Sigmoid colon (tissue), 7 donors: Measurements from ENCODE around the gene PCDHGA6. TPM values are rescaled to one million over a fixed set of nuclear protein-coding genes. Genes with fewer than 3 reads are reported as not detected.
"Not testable (repeated sequence)": the region's sequence is repeated elsewhere in the genome, so short reads cannot be mapped to it uniquely, and the experiment has no call there.

Source experiments
- DNase-seq: peaks from one replicate; pipeline ENCODE4 v3.0.0-alpha.2; 2019
- H3K27ac ChIP-seq, 4 donors: fragments of 200-600 bp; sonication (generic); one replicate each; pipeline ENCODE4 v1.5.1; 2016 to 2019; ENCODE audit warnings: mild to moderate bottlenecking in 1 of 4
- H3K27me3 ChIP-seq, 3 donors: fragments of 200-600 bp; sonication (generic); one replicate each; pipeline ENCODE4 v1.5.1; 2019; ENCODE audit warnings: mild to moderate bottlenecking in 1 of 3
- H3K36me3 ChIP-seq, 4 donors: fragments of 200-600 bp; sonication (generic); one replicate each; pipeline ENCODE4 v1.5.1; 2016 to 2019
- H3K4me1 ChIP-seq, 4 donors: fragments of 200-600 bp; sonication (generic); one replicate each; pipeline ENCODE4 v1.5.1; 2017 to 2019
- H3K4me3 ChIP-seq, 4 donors: fragments of 200-600 bp; sonication (generic); one replicate each; pipeline ENCODE4 v1.5.1; 2017 to 2019; ENCODE audit warnings: mild to moderate bottlenecking in 2 of 4, moderate library complexity in 1 of 4
- H3K9me3 ChIP-seq, 4 donors: fragments of 200-600 bp in 3 of 4; sonication (generic) in 3 of 4; one replicate each; pipeline versions ENCODE4 v1.5.1 to v1.6.1; 2013 to 2019
- CTCF ChIP-seq, 4 experiments: fragments of 450-650 bp in 3 of 4; fragments of 200-600 bp in 1 of 4; IDR thresholded peaks; one replicate each; pipeline ENCODE4 v1.5.1; 2016 to 2019; ENCODE audit warnings: antibody characterized with exemption in 4 of 4, mild to moderate bottlenecking in 3 of 4, moderate library complexity in 2 of 4
- EP300 ChIP-seq, 4 donors: sonication (generic); formaldehyde crosslinking; IDR thresholded peaks; one replicate each; pipeline ENCODE4 v1.6.1; 2017; ENCODE audit warnings: antibody characterized with exemption in 4 of 4
- POLR2A ChIP-seq, 2 donors: fragments of 450-650 bp; IDR thresholded peaks; one replicate each; pipeline ENCODE4 v1.6.1; 2016; ENCODE audit warnings: antibody characterized with exemption in 2 of 2, mild to moderate bottlenecking in 2 of 2, moderate library complexity in 2 of 2
- POLR2AphosphoS5 ChIP-seq, 4 donors: sonication (generic); formaldehyde crosslinking; IDR thresholded peaks; one replicate each; pipeline ENCODE4 v1.6.1; 2017; ENCODE audit warnings: antibody characterized with exemption in 4 of 4
- WGBS, 2 donors: extraction: QIAGEN DNeasy Blood & Tissue Kit; methylation state at CpG; one replicate each; pipeline ENCODE4 v1.1.7; 2013; 5-methylcytosine and 5-hydroxymethylcytosine counted together
- intact Hi-C: fragments of 100-400 bp; cut with DNase I; formaldehyde crosslinking; loops from one replicate; pipeline ENCODE4 v1.15.1; 2023
- polyA plus RNA-seq, 3 donors: library from polyadenylated mRNA; stranded (reverse); fragments of 200-250 nt; gene quantifications; one replicate each; pipeline ENCODE4 v1.2.3, GENCODE V29; 2013
- total RNA-seq, 4 donors: library from RNA; depleted of rRNA; stranded (reverse); fragments of >200 nt; gene quantifications; one replicate each; pipeline ENCODE4 v1.1.0, GENCODE V29; 2016
- donor health status: healthy with polysubstance abuse.
- donor health status: Bipolar disorder and iron deficiency.
- donor health status: healthy.

The PCDHGA6 gene
- total and polyA plus RNA-seq, 7 donors: 0.85 to 13.6 (median 5.8) TPM; not detected in 2

- peaks cover 0 to 6% (median 0%) of the 10 kb centered on the region in 4 donors for H3K36me3 ChIP-seq
- intact Hi-C loops: no loop called here
- TF ChIP-seq CTCF (IDR thresholded peaks at IDR 0.05): no peak
- no peak for TF ChIP-seq EP300 (IDR thresholded peaks at IDR 0.05)
- TF ChIP-seq POLR2A (IDR thresholded peaks at IDR 0.05): no peak
- TF ChIP-seq POLR2AphosphoS5 (IDR thresholded peaks at IDR 0.05): no peak
- H3K27ac ChIP-seq: no peak overlapping the region
- DNase-seq: no peak
- H3K4me1 ChIP-seq: no peaks in the 10 kb centered on the region
- H3K27me3 ChIP-seq: peaks cover 0 to 12% (median 0%) of the 10 kb centered on the region in 3 donors
- H3K9me3 ChIP-seq: peaks cover 40 to 95% (median 73%) of the 10 kb centered on the region in 4 donors
- 51 to 64% methylated on average over 10 of the region's 10 CpGs for WGBS, 2 donors
- no peak overlapping the region for H3K4me3 ChIP-seq
These were observed 15.0 kb downstream of the PCDHGA6 start for GRCh38 chr5:141388661-141389060.

- WGBS, 2 donors: 45 to 73% methylated on average over 77 of the region's 77 CpGs
- no peak for DNase-seq
- H3K36me3 ChIP-seq: peaks cover 0 to 6% (median 0%) of the 10 kb centered on the region in 4 donors
- intact Hi-C loops: no loop called here
- H3K27me3 ChIP-seq: peaks cover 0 to 17% (median 0%) of the 10 kb centered on the region in 3 donors
- peaks cover 37 to 95% (median 72%) of the 10 kb centered on the region in 4 donors for H3K9me3 ChIP-seq
- H3K4me3 ChIP-seq: no peak overlapping the region
- no peak for TF ChIP-seq EP300 (IDR thresholded peaks at IDR 0.05)
- TF ChIP-seq POLR2AphosphoS5 (IDR thresholded peaks at IDR 0.05): no peak
- TF ChIP-seq POLR2A (IDR thresholded peaks at IDR 0.05): no peak
- no peak for TF ChIP-seq CTCF (IDR thresholded peaks at IDR 0.05)
- no peaks in the 10 kb centered on the region for H3K4me1 ChIP-seq
- H3K27ac ChIP-seq: no peak overlapping the region
These were observed 15.7 kb downstream of the PCDHGA6 start for GRCh38 chr5:141389153-141390042.

GRCh38 chr5:141392429-141393198 lies 18.9 kb downstream of the PCDHGA6 start, which contains the start of gene PCDHGA8:
TSS of gene PCDHGA8 (plus strand) at chr5:141392633. CDS start at chr5:141392814, 181 bp downstream.
- intact Hi-C loops: no loop called here
- peaks cover 36 to 91% (median 64%) of the 10 kb centered on the region in 4 donors for H3K9me3 ChIP-seq
- peaks cover 0 to 17% (median 0%) of the 10 kb centered on the region in 3 donors for H3K27me3 ChIP-seq
- H3K4me1 ChIP-seq: no peaks in the 10 kb centered on the region
- WGBS, 2 donors: 34 to 60% methylated on average over 38 of the region's 38 CpGs
- H3K36me3 ChIP-seq: no peaks in the 10 kb centered on the region
- DNase-seq: no peak
- no peak within 1 kb of the TSS for H3K27ac ChIP-seq
- no peak within 1 kb of the TSS for H3K4me3 ChIP-seq
- TF ChIP-seq EP300 (IDR thresholded peaks at IDR 0.05): no peak
- no peak for TF ChIP-seq POLR2AphosphoS5 (IDR thresholded peaks at IDR 0.05)
- no peak for TF ChIP-seq CTCF (IDR thresholded peaks at IDR 0.05)
- TF ChIP-seq POLR2A (IDR thresholded peaks at IDR 0.05): no peak

GRCh38 chr5:141393267-141393666 lies 19.6 kb downstream of the PCDHGA6 start:
- DNase-seq: no peak
- H3K27ac ChIP-seq: no peak overlapping the region
- no peaks in the 10 kb centered on the region for H3K36me3 ChIP-seq
- no peaks in the 10 kb centered on the region for H3K4me1 ChIP-seq
- TF ChIP-seq CTCF (IDR thresholded peaks at IDR 0.05): no peak
- TF ChIP-seq POLR2AphosphoS5 (IDR thresholded peaks at IDR 0.05): no peak
- no peak for TF ChIP-seq POLR2A (IDR thresholded peaks at IDR 0.05)
- no peak for TF ChIP-seq EP300 (IDR thresholded peaks at IDR 0.05)
- intact Hi-C loops: no loop called here
- peaks cover 37 to 92% (median 64%) of the 10 kb centered on the region in 4 donors for H3K9me3 ChIP-seq
- no peak overlapping the region for H3K4me3 ChIP-seq
- 41 to 61% methylated on average over 21 of the region's 21 CpGs for WGBS, 2 donors
- peaks cover 0 to 17% (median 0%) of the 10 kb centered on the region in 3 donors for H3K27me3 ChIP-seq

- H3K4me3 ChIP-seq, H3K36me3 ChIP-seq, H3K4me1 ChIP-seq, intact Hi-C loops, H3K27ac ChIP-seq, DNase-seq: not testable (repeated sequence)
- 43 to 66% methylated on average over 46 of the region's 53 CpGs for WGBS, 2 donors
- Histone ChIP-seq H3K27me3 (peaks cover 0 to 17% (median 0%) of the 10 kb centered on the region in 3 donors), H3K9me3 (peaks cover 33 to 90% (median 62%) of the 10 kb centered on the region in 4 donors)
These were observed 20.9 kb downstream of the PCDHGA6 start for GRCh38 chr5:141394401-141395187.
